ENCODE results near the gene PCSK9. TPM values are rescaled to one million over a fixed set of nuclear protein-coding genes. Genes with fewer than 3 reads are reported as not detected.

Gene PCSK9
- total and polyA plus RNA-seq, 7 donors = under 0.01 to 0.03 TPM; not detected in 5

DNA sequence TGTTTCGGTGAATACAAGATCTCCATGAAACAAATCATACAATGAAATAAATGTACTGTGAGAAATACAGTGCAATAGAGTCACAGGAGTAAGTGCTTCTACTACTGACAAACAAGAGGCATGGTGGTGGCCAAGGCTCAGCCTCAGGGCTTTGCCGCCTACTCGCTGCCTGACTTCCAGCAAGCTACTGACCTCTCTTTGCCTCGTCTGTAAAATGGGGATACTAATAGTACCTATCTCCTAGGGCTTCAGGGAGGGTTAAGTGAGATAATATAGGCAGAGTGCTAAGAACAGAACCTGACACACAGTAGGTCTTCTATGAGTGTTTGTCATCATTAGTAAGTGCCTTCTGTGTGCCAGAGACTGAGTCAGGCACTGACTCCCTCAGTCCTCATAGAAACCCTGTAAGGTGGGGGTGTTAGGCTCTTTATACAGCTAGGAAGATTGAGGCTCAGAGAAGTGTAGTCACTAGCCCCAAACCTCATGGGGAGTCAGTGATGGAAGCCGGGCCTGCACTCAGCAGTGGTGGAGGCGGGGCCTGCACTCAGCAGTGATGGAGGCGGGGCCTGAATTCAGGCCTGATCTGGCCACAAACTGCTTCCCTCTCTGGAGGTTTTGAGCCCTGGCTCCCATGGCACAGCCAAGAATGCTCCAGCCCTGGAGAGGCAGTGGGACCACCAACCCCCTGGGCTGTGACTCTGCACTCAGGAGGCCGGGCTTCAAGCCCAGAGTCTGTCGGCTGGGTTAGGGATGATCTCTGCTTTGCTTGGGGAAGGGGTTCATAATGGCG lies 33.8 kb upstream of the PCSK9 start:
- WGBS, 3 donors = 83 to 85% (median 84%) methylated on average over 10 of the region's 10 CpGs
- Histone ChIP-seq H3K27ac (no peak overlapping the region), H3K9me3 (no peaks in the 10 kb centered on the region), H3K27me3 (ENCODE audit: insufficient read depth in 3 of 3, low read length in 2 of 3) (peaks cover 0 to 4% (median 0%) of the 10 kb centered on the region in 3 donors), H3K4me1 (no peaks in the 10 kb centered on the region), H3K4me3 (no peak overlapping the region), H3K36me3 (ENCODE audit: insufficient read depth in 1 of 2, low read depth in 1 of 2) (no peaks in the 10 kb centered on the region)
- no peak for ATAC-seq
- intact Hi-C loops (cut with DNase I) = no loop called here
- TF ChIP-seq, protein P1, sequence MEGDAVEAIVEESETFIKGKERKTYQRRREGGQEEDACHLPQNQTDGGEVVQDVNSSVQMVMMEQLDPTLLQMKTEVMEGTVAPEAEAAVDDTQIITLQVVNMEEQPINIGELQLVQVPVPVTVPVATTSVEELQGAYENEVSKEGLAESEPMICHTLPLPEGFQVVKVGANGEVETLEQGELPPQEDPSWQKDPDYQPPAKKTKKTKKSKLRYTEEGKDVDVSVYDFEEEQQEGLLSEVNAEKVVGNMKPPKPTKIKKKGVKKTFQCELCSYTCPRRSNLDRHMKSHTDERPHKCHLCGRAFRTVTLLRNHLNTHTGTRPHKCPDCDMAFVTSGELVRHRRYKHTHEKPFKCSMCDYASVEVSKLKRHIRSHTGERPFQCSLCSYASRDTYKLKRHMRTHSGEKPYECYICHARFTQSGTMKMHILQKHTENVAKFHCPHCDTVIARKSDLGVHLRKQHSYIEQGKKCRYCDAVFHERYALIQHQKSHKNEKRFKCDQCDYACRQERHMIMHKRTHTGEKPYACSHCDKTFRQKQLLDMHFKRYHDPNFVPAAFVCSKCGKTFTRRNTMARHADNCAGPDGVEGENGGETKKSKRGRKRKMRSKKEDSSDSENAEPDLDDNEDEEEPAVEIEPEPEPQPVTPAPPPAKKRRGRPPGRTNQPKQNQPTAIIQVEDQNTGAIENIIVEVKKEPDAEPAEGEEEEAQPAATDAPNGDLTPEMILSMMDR (IDR thresholded peaks at IDR 0.05) = no peak
- no peak for DNase-seq

DNA sequence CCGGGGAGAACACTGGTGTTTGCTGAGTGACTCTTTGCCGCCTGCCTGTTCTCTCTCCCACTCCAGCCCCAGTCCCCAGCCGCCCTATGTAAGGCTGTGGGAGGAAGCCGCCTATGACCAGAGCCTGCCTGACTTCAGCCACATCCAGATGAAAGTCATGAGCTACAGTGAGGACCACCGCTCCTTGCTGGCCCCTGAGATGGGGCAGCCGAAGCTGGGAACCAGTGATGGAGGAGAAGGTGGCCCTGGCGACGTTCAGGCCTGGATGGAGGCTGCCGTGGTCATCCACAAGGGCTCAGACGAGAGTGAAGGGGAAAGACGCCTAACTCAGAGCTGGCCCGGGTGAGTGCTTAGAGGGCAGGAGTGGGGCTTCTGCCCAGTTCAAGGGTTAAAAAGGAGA lies 32.4 kb upstream of the PCSK9 start:
- Histone ChIP-seq H3K36me3 (ENCODE audit: insufficient read depth in 1 of 2, low read depth in 1 of 2) (no peaks in the 10 kb centered on the region), H3K4me3 (no peak overlapping the region), H3K27ac (no peak overlapping the region), H3K27me3 (ENCODE audit: insufficient read depth in 3 of 3, low read length in 2 of 3) (no peaks in the 10 kb centered on the region), H3K4me1 (no peaks in the 10 kb centered on the region), H3K9me3 (no peaks in the 10 kb centered on the region)
- ATAC-seq (no peak), DNase-seq (no peak)
- TF ChIP-seq, protein P1 (IDR thresholded peaks at IDR 0.05) = no peak
- WGBS, 3 donors = 87 to 92% (median 91%) methylated on average over 12 of the region's 12 CpGs
- intact Hi-C loops (cut with DNase I) = no loop called here

DNA sequence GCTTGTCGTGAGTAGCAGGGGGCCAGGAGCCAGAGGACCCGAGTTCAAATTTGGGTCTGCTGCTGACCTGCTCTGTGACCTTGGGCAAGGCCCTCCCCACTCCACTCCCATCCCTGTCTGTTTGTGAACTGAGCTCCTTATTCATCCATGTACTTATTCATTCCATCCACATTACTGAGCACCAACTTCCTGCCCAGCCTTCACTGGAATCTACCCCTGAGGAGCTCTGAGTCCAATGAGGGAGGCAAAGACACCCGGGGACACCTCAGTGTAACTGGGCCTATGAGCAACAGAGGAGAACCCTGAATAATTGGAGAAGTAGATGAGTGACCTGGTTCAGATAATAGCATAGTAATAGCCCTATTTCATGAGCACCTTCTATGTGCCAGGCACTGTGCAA lies 31.7 kb upstream of the PCSK9 start:
- 82 to 93% (median 88%) methylated on average over 3 of the region's 3 CpGs for WGBS, 3 donors
- Histone ChIP-seq H3K27me3 (ENCODE audit: insufficient read depth in 3 of 3, low read length in 2 of 3) (no peaks in the 10 kb centered on the region), H3K4me3 (no peak overlapping the region), H3K9me3 (no peaks in the 10 kb centered on the region), H3K27ac (no peak overlapping the region), H3K4me1 (no peaks in the 10 kb centered on the region), H3K36me3 (ENCODE audit: insufficient read depth in 1 of 2, low read depth in 1 of 2) (no peaks in the 10 kb centered on the region)
- TF ChIP-seq, protein P1 (IDR thresholded peaks at IDR 0.05) = no peak
- DNase-seq = no peak
- intact Hi-C loops (cut with DNase I) = no loop called here
- no peak for ATAC-seq

DNA sequence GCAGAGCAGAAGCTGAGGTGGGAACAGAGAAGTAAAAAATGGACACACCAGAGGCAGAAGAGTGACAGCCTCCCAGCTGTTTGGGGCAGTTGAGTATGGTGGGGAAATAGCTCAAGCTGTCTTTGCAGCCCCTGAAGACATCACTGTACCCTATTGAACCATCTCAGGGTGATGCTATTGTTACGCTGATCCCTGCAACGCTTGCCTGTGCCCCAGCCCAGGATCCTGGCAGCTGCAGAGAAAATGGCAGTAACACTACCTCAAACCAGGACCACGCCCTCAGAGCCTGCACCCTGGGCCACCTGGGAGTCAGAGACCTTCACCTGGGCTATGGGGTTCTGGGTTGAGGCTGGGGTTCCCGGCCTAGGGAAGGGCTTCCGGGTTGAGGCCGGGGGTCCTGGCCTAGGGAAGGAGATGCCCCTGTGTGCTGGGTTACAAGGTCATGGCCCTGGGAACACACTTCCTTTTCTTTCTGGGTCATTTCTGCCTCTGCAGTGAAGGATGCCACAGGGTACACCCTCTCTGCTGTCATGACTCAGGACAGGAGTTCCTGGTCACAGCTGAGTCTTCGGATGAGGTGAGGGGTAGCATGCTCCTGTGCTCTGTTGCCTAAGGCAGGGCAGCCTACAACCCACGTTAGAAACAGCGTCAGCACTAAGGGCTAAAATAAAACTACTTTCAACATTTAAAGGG lies 29.0 kb upstream of the PCSK9 start:
- no peaks in the 10 kb centered on the region for H3K36me3 ChIP-seq (ENCODE audit: insufficient read depth in 1 of 2, low read depth in 1 of 2)
- no peak for ATAC-seq
- WGBS, 3 donors = 82 to 92% (median 92%) methylated on average over 9 of the region's 9 CpGs
- no peaks in the 10 kb centered on the region for H3K9me3 ChIP-seq
- intact Hi-C loops (cut with DNase I) = no loop called here
- H3K4me1 ChIP-seq = no peaks in the 10 kb centered on the region
- H3K27me3 ChIP-seq (ENCODE audit: insufficient read depth in 3 of 3, low read length in 2 of 3) = no peaks in the 10 kb centered on the region
- H3K4me3 ChIP-seq = no peak overlapping the region
- TF ChIP-seq, protein P1 (IDR thresholded peaks at IDR 0.05) = no peak
- H3K27ac ChIP-seq = no peak overlapping the region
- no peak for DNase-seq
